SK-N-MC (cell line): ENCODE data around the gene PPP4R2.

Experiments
- DNase-seq: peaks from one replicate; pipeline ENCODE4 v3.0.0-alpha.2; 2011; ENCODE audit warnings: low read depth, low spot score
- H3K27ac ChIP-seq: fragments of 200-600 bp; sonication (generic); 2 replicates; pipeline ENCODE4 v1.5.1; 2016; ENCODE audit warnings: mixed run types
- H3K36me3 ChIP-seq: fragments of 200-600 bp; sonication (generic); 2 replicates; pipeline ENCODE4 v1.6.1; 2017; ENCODE audit warnings: antibody characterized with exemption, low read length, mixed read lengths; ENCODE audit not compliant: insufficient read depth
- H3K4me3 ChIP-seq: fragments of 200-600 bp; sonication (generic); 2 replicates; pipeline ENCODE4 v1.5.1; 2016
- H3K9ac ChIP-seq: fragments of 200-600 bp; sonication (generic); 2 replicates; pipeline ENCODE4 v1.8.0; 2017; ENCODE audit warnings: mixed run types, mixed read lengths; ENCODE audit not compliant: insufficient read length
- H3K9me3 ChIP-seq: fragments of 200-600 bp; sonication (generic); 2 replicates; pipeline ENCODE4 v1.6.1; 2017; ENCODE audit warnings: low read depth, mild to moderate bottlenecking, antibody characterized with exemption, low read length, moderate library complexity, mixed read lengths
- EZH2 ChIP-seq: fragments of 200-600 bp; sonication (generic); IDR thresholded peaks from one replicate; pipeline ENCODE4 v1.6.1; 2017; ENCODE audit warnings: antibody characterized with exemption
- FOXP2 ChIP-seq: optimal IDR thresholded peaks from 2 replicates; pipeline ENCODE3; 2011; ENCODE audit warnings: mild to moderate bottlenecking, moderate library complexity; ENCODE audit not compliant: insufficient read depth; ENCODE audit errors: extremely low read length, control extremely low read depth
- POLR2AphosphoS5 ChIP-seq: IDR thresholded peaks from 2 replicates; pipeline ENCODE4 v1.6.1; 2012; ENCODE audit warnings: mild to moderate bottlenecking, low read depth, low read length, borderline replicate concordance

Gene PPP4R2, protein sequence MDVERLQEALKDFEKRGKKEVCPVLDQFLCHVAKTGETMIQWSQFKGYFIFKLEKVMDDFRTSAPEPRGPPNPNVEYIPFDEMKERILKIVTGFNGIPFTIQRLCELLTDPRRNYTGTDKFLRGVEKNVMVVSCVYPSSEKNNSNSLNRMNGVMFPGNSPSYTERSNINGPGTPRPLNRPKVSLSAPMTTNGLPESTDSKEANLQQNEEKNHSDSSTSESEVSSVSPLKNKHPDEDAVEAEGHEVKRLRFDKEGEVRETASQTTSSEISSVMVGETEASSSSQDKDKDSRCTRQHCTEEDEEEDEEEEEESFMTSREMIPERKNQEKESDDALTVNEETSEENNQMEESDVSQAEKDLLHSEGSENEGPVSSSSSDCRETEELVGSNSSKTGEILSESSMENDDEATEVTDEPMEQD

GRCh38 chr3:72996473-72997333 is at the start of gene PPP4R2:
Gene PPP4R2 (plus strand): TSS chr3:72996811. CDS start chr3:72997038, 227 bp downstream.
- Histone ChIP-seq H3K27ac (peak within 1 kb of the TSS; percentile 84), H3K36me3 (peaks cover 30% of the 10 kb centered on the region), H3K9me3 (no peaks in the 10 kb centered on the region), H3K4me3 (peak within 1 kb of the TSS; percentile 91), H3K9ac (peak within 1 kb of the TSS; percentile 87)
- no peak for DNase-seq
- TF ChIP-seq POLR2AphosphoS5 (peak; percentile 85), EZH2 (no peak)

DNA sequence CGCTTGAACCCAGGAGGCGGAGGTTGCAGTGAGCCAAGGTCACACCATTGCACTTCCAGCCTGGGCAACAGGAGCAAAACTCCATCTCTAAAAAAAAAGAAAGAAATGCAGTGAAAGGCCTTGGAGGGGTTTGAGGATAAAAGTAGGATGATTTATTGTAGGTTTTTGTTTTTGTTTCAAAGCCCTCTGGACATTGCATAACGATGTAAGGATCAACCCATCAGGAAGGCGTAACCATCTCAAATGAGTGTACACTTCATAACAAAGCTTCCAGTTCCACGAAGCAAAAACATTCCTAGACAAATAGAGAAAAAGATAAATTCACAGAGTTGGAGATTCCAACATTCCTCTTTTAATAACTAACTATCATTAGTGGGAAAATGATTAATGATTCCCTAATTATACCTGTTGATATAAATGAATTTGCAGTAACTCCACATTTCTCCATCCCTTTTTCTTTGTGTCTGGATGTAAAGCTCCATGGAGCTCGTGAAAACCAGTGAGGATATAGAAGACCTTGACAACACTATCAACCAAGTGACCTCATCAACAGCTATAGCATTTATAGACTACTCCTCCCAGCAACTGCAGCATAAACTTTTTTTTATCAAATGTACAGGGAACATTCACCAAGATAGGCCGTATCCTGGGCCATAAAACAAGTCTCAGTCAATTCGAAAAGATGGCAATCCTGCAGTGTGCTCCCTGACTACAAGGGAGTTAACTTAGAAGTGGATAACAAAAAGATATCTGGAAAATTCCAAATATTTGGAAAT is 48.7 kb upstream of the PPP4R2 start:
- H3K36me3 ChIP-seq: no peaks in the 10 kb centered on the region
- DNase-seq: no peak
- H3K9ac ChIP-seq: no peak overlapping the region
- H3K4me3 ChIP-seq: no peak overlapping the region
- TF ChIP-seq EZH2 (no peak), POLR2AphosphoS5 (no peak), FOXP2 (no peak)
- no peaks in the 10 kb centered on the region for H3K9me3 ChIP-seq
- no peak overlapping the region for H3K27ac ChIP-seq

DNA sequence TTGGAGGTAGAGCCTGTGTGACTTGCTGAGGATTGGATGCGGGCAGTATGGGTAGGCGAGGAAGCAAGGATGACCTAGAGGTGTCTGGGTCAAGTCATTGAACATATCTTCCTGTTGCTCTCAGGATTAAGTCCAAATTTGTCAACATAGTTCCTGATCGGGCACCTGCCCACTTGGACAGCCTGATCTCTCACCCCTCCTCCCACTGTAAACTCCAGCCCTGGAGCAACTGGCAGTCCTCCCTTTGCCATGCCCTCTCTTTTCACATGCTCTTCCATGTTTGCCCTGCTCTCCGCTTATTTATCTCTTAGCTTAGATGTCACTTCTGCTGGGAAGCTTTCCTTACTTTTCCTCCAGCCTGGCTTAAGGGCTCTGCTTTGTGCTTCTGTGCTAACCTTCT is 47.6 kb upstream of the PPP4R2 start:
- H3K27ac ChIP-seq: no peak overlapping the region
- DNase-seq: no peak
- H3K9me3 ChIP-seq: no peaks in the 10 kb centered on the region
- no peaks in the 10 kb centered on the region for H3K36me3 ChIP-seq
- H3K9ac ChIP-seq: no peak overlapping the region
- H3K4me3 ChIP-seq: no peak overlapping the region
- no peak for TF ChIP-seq POLR2AphosphoS5
- TF ChIP-seq FOXP2: no peak
- TF ChIP-seq EZH2: no peak

GRCh38 chr3:72950372-72950771 is 46.2 kb upstream of the PPP4R2 start:
- no peak for DNase-seq
- Histone ChIP-seq H3K9ac (no peak overlapping the region), H3K36me3 (no peaks in the 10 kb centered on the region), H3K9me3 (no peaks in the 10 kb centered on the region), H3K27ac (no peak overlapping the region), H3K4me3 (no peak overlapping the region)
- TF ChIP-seq FOXP2 (no peak), EZH2 (no peak), POLR2AphosphoS5 (no peak)

GRCh38 chr3:72950801-72951200 is 45.8 kb upstream of the PPP4R2 start:
- no peak for DNase-seq
- H3K4me3 ChIP-seq: no peak overlapping the region
- TF ChIP-seq EZH2: no peak
- no peak for TF ChIP-seq FOXP2
- no peak for TF ChIP-seq POLR2AphosphoS5
- H3K36me3 ChIP-seq: no peaks in the 10 kb centered on the region
- no peak overlapping the region for H3K27ac ChIP-seq
- H3K9me3 ChIP-seq: no peaks in the 10 kb centered on the region
- H3K9ac ChIP-seq: no peak overlapping the region

GRCh38 chr3:72951259-72951722 is 45.3 kb upstream of the PPP4R2 start:
- no peak overlapping the region for H3K4me3 ChIP-seq
- no peaks in the 10 kb centered on the region for H3K36me3 ChIP-seq
- no peak for DNase-seq
- no peak overlapping the region for H3K27ac ChIP-seq
- no peaks in the 10 kb centered on the region for H3K9me3 ChIP-seq
- TF ChIP-seq EZH2 (no peak), FOXP2 (no peak), POLR2AphosphoS5 (no peak)
- no peak overlapping the region for H3K9ac ChIP-seq

DNA sequence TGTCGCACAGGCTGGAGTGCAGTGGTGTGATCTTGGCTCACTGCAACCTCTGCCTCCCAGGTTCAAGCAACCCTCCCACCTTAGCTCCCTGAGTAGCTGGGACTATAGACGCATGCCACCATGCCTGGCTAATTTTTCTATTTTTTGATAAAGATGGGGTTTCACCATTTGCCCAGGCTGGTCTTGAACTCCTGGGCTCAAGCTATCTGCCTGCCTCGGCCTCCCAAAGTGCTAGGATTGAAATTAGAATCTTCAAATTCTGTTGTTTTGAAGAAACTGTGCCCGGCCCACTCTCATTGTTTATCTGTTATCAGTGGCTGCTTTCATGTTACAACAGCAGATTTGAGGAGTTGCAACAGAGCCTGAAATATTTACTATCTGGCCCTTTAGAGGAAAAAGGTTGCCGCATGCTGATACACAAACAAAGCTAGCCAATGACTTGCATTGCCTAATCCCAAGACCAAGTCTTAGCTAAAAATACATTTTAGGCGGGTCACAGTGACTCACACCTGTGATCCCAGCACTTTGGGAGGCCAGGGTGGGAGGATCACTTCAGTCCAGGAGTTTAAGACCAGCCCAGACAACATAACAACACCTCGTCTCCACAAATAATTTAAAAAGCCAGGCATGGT is 43.2 kb upstream of the PPP4R2 start:
- H3K36me3 ChIP-seq: no peaks in the 10 kb centered on the region
- no peak overlapping the region for H3K27ac ChIP-seq
- no peaks in the 10 kb centered on the region for H3K9me3 ChIP-seq
- TF ChIP-seq FOXP2: no peak
- no peak for TF ChIP-seq EZH2
- no peak for TF ChIP-seq POLR2AphosphoS5
- no peak for DNase-seq
- no peak overlapping the region for H3K9ac ChIP-seq
- H3K4me3 ChIP-seq: no peak overlapping the region
